Measurements from ENCODE around the gene TBRG1. TPM values are rescaled to one million over a fixed set of nuclear protein-coding genes. Genes with fewer than 3 reads are reported as not detected.
A peak's percentile ranks its signal among the peaks of the same experiment; 100 is the strongest.

The TBRG1 gene
- total and polyA plus RNA-seq, 9 donors = 15.8 to 23.4 (median 21.1) TPM

GRCh38 chr11:124673333-124674167 is 50.9 kb downstream of the TBRG1 start, which contains the start of the genes SIAE and SPA17:
SIAE (minus strand) TSS chr11:124673739; CDS start chr11:124673708, 31 bp downstream.
SPA17 (plus strand) TSS chr11:124673904; CDS start chr11:124675265, 1,361 bp downstream.
- Histone ChIP-seq H3K27ac (ENCODE audit: low read length) (peak within 1 kb of the TSS; percentile 86), H3K27me3 (ENCODE audit: control insufficient read depth, insufficient read depth, low read length) (peaks cover 2% of the 10 kb centered on the region), H3K4me3 (ENCODE audit: low read length) (peak within 1 kb of the TSS; percentile 77), H3K4me1 (ENCODE audit: control insufficient read depth, insufficient read depth, low read length) (peaks cover 16% of the 10 kb centered on the region), H3K9me3 (replicated peaks; ENCODE audit: control insufficient read depth, low read depth, low read length) (no peaks in the 10 kb centered on the region), H3K36me3 (ENCODE audit: control insufficient read depth, insufficient read depth, low read length) (no peaks in the 10 kb centered on the region)
- under 1% methylated on average over 42 of the region's 58 CpGs for WGBS (ENCODE audit: insufficient coverage)
- peak; percentile 98 for DNase-seq

GRCh38 chr11:124674168-124674517 is 51.5 kb downstream of the TBRG1 start:
- WGBS (ENCODE audit: insufficient coverage) = 24% methylated on average over 11 of the region's 18 CpGs
- H3K27ac ChIP-seq (ENCODE audit: low read length) = peak overlapping the region; percentile 58
- H3K4me1 ChIP-seq (ENCODE audit: control insufficient read depth, insufficient read depth, low read length) = peaks cover 16% of the 10 kb centered on the region
- H3K9me3 ChIP-seq (replicated peaks; ENCODE audit: control insufficient read depth, low read depth, low read length) = no peaks in the 10 kb centered on the region
- H3K27me3 ChIP-seq (ENCODE audit: control insufficient read depth, insufficient read depth, low read length) = peaks cover 2% of the 10 kb centered on the region
- H3K4me3 ChIP-seq (ENCODE audit: low read length) = peak overlapping the region; percentile 77
- DNase-seq = peak; percentile 13
- no peaks in the 10 kb centered on the region for H3K36me3 ChIP-seq (ENCODE audit: control insufficient read depth, insufficient read depth, low read length)

- H3K4me3 ChIP-seq (ENCODE audit: low read length) = no peak overlapping the region
Measured at GRCh38 chr11:124674571-124674970, 51.9 kb downstream of the TBRG1 start.

GRCh38 chr11:124676386-124676785 is 53.7 kb downstream of the TBRG1 start:
- H3K4me3 ChIP-seq (ENCODE audit: low read length) = no peak overlapping the region
- H3K4me1 ChIP-seq (ENCODE audit: control insufficient read depth, insufficient read depth, low read length) = peaks cover 16% of the 10 kb centered on the region
- DNase-seq = peak; percentile 30
- H3K9me3 ChIP-seq (replicated peaks; ENCODE audit: control insufficient read depth, low read depth, low read length) = no peaks in the 10 kb centered on the region
- H3K27ac ChIP-seq (ENCODE audit: low read length) = no peak overlapping the region
- peaks cover 2% of the 10 kb centered on the region for H3K27me3 ChIP-seq (ENCODE audit: control insufficient read depth, insufficient read depth, low read length)
- H3K36me3 ChIP-seq (ENCODE audit: control insufficient read depth, insufficient read depth, low read length) = no peaks in the 10 kb centered on the region
- no CpG with 5 or more reads among the region's 2 CpGs for WGBS (ENCODE audit: insufficient coverage)

More at GRCh38 chr11:124674571-124674970, 51.9 kb downstream of the TBRG1 start:
- H3K4me1 ChIP-seq (ENCODE audit: control insufficient read depth, insufficient read depth, low read length) = peaks cover 16% of the 10 kb centered on the region
- DNase-seq = no peak
- H3K36me3 ChIP-seq (ENCODE audit: control insufficient read depth, insufficient read depth, low read length) = no peaks in the 10 kb centered on the region
- no peak overlapping the region for H3K27ac ChIP-seq (ENCODE audit: low read length)
- peaks cover 2% of the 10 kb centered on the region for H3K27me3 ChIP-seq (ENCODE audit: control insufficient read depth, insufficient read depth, low read length)
- 73% methylated on average over 3 of the region's 5 CpGs for WGBS (ENCODE audit: insufficient coverage)
- H3K9me3 ChIP-seq (replicated peaks; ENCODE audit: control insufficient read depth, low read depth, low read length) = no peaks in the 10 kb centered on the region

GRCh38 chr11:124678416-124678815 is 55.8 kb downstream of the TBRG1 start:
- Histone ChIP-seq H3K27ac (ENCODE audit: low read length) (no peak overlapping the region), H3K9me3 (replicated peaks; ENCODE audit: control insufficient read depth, low read depth, low read length) (peaks cover 10% of the 10 kb centered on the region), H3K36me3 (ENCODE audit: control insufficient read depth, insufficient read depth, low read length) (no peaks in the 10 kb centered on the region), H3K4me3 (ENCODE audit: low read length) (no peak overlapping the region), H3K4me1 (ENCODE audit: control insufficient read depth, insufficient read depth, low read length) (peaks cover 9% of the 10 kb centered on the region), H3K27me3 (ENCODE audit: control insufficient read depth, insufficient read depth, low read length) (peaks cover under 1% of the 10 kb centered on the region)
- WGBS (ENCODE audit: insufficient coverage) = 100% methylated on average over 1 of the region's 5 CpGs
- DNase-seq = no peak

GRCh38 chr11:124681421-124681820 is 58.8 kb downstream of the TBRG1 start:
- Histone ChIP-seq H3K27ac (ENCODE audit: low read length) (no peak overlapping the region), H3K36me3 (ENCODE audit: control insufficient read depth, insufficient read depth, low read length) (no peaks in the 10 kb centered on the region), H3K9me3 (replicated peaks; ENCODE audit: control insufficient read depth, low read depth, low read length) (peaks cover 12% of the 10 kb centered on the region), H3K4me1 (ENCODE audit: control insufficient read depth, insufficient read depth, low read length) (no peaks in the 10 kb centered on the region), H3K4me3 (ENCODE audit: low read length) (no peak overlapping the region), H3K27me3 (ENCODE audit: control insufficient read depth, insufficient read depth, low read length) (no peaks in the 10 kb centered on the region)
- no CpG with 5 or more reads among the region's 2 CpGs for WGBS (ENCODE audit: insufficient coverage)
- no peak for DNase-seq

GRCh38 chr11:124682443-124682842 is 59.8 kb downstream of the TBRG1 start:
- Histone ChIP-seq H3K27me3 (ENCODE audit: control insufficient read depth, insufficient read depth, low read length) (no peaks in the 10 kb centered on the region), H3K4me3 (ENCODE audit: low read length) (no peak overlapping the region), H3K9me3 (replicated peaks; ENCODE audit: control insufficient read depth, low read depth, low read length) (peaks cover 12% of the 10 kb centered on the region), H3K36me3 (ENCODE audit: control insufficient read depth, insufficient read depth, low read length) (no peaks in the 10 kb centered on the region), H3K27ac (ENCODE audit: low read length) (no peak overlapping the region), H3K4me1 (ENCODE audit: control insufficient read depth, insufficient read depth, low read length) (no peaks in the 10 kb centered on the region)
- no peak for DNase-seq
- WGBS (ENCODE audit: insufficient coverage) = no CpG with 5 or more reads among the region's 1 CpG

Other genes with a start within 250 kb of the TBRG1 start
- not detected for gene OR8B2, start 238.4 kb upstream of the TBRG1 start, total RNA-seq
- gene OR8B2, start 238.4 kb upstream of the TBRG1 start, polyA plus RNA-seq (ENCODE audit: insufficient read depth in 1 of 8, insufficient read length in 8 of 8, low replicate concordance in 1 of 8) = under 1 TPM in 1 of 8 donors, not detected in 7; 0.18 TPM
- gene OR8B3, start 223.8 kb upstream of the TBRG1 start, total RNA-seq = not detected
- gene OR8B3, start 223.8 kb upstream of the TBRG1 start, polyA plus RNA-seq (ENCODE audit: insufficient read depth in 1 of 8, insufficient read length in 8 of 8, low replicate concordance in 1 of 8) = not detected
- gene OR8B4, start 198.0 kb upstream of the TBRG1 start, total RNA-seq = not detected
- not detected for gene OR8B4, start 198.0 kb upstream of the TBRG1 start, polyA plus RNA-seq (ENCODE audit: insufficient read depth in 1 of 8, insufficient read length in 8 of 8, low replicate concordance in 1 of 8)
- gene OR8B8, start 177.2 kb upstream of the TBRG1 start, total RNA-seq = not detected
- under 1 TPM in 1 of 8 donors, not detected in 7; 0.04 TPM for gene OR8B8, start 177.2 kb upstream of the TBRG1 start, polyA plus RNA-seq (ENCODE audit: insufficient read depth in 1 of 8, insufficient read length in 8 of 8, low replicate concordance in 1 of 8)
- gene OR8B12, start 79.2 kb upstream of the TBRG1 start, total RNA-seq = not detected
- under 1 TPM in 1 of 8 donors, not detected in 7; 0.09 TPM for gene OR8B12, start 79.2 kb upstream of the TBRG1 start, polyA plus RNA-seq (ENCODE audit: insufficient read depth in 1 of 8, insufficient read length in 8 of 8, low replicate concordance in 1 of 8)
- gene OR8A1, start 52.9 kb upstream of the TBRG1 start, total RNA-seq = 0.22 TPM
- gene OR8A1, start 52.9 kb upstream of the TBRG1 start, polyA plus RNA-seq (ENCODE audit: insufficient read depth in 1 of 8, insufficient read length in 8 of 8, low replicate concordance in 1 of 8) = under 1 TPM; 0.09 to 0.71 (median 0.26) TPM
- 0.04 TPM for gene PANX3, start 11.4 kb upstream of the TBRG1 start, total RNA-seq
- gene PANX3, start 11.4 kb upstream of the TBRG1 start, polyA plus RNA-seq (ENCODE audit: insufficient read depth in 1 of 8, insufficient read length in 8 of 8, low replicate concordance in 1 of 8) = under 1 TPM in 1 of 8 donors, not detected in 7; 0.08 TPM
- gene SIAE, start 50.9 kb downstream of the TBRG1 start, total RNA-seq = 4.9 TPM
- gene SIAE, start 50.9 kb downstream of the TBRG1 start, polyA plus RNA-seq (ENCODE audit: insufficient read depth in 1 of 8, insufficient read length in 8 of 8, low replicate concordance in 1 of 8) = 1 to 10 TPM; 5.5 to 10.0 (median 6.3) TPM
- gene SPA17, start 51.0 kb downstream of the TBRG1 start, total RNA-seq = 3.5 TPM
- gene SPA17, start 51.0 kb downstream of the TBRG1 start, polyA plus RNA-seq (ENCODE audit: insufficient read depth in 1 of 8, insufficient read length in 8 of 8, low replicate concordance in 1 of 8) = 1 to 10 TPM; 4.3 to 6.6 (median 4.4) TPM
- gene NRGN, start 117.1 kb downstream of the TBRG1 start, total RNA-seq = 0.66 TPM
- gene NRGN, start 117.1 kb downstream of the TBRG1 start, polyA plus RNA-seq (ENCODE audit: insufficient read depth in 1 of 8, insufficient read length in 8 of 8, low replicate concordance in 1 of 8) = 1 to 10 TPM; 4.9 to 9.0 (median 6.3) TPM
- 0.49 TPM for gene VSIG2, start 129.4 kb downstream of the TBRG1 start, total RNA-seq
- gene VSIG2, start 129.4 kb downstream of the TBRG1 start, polyA plus RNA-seq (ENCODE audit: insufficient read depth in 1 of 8, insufficient read length in 8 of 8, low replicate concordance in 1 of 8) = 1 to 10 TPM in 7 of 8 donors, under 1 TPM in 1; 1.00 to 2.3 (median 1.5) TPM
- 18.0 TPM for gene ESAM, start 139.4 kb downstream of the TBRG1 start, total RNA-seq
- 10 to 100 TPM; 46.2 to 70.3 (median 58.5) TPM for gene ESAM, start 139.4 kb downstream of the TBRG1 start, polyA plus RNA-seq (ENCODE audit: insufficient read depth in 1 of 8, insufficient read length in 8 of 8, low replicate concordance in 1 of 8)
- gene MSANTD2, start 177.5 kb downstream of the TBRG1 start, total RNA-seq = 13.4 TPM
- gene MSANTD2, start 177.5 kb downstream of the TBRG1 start, polyA plus RNA-seq (ENCODE audit: insufficient read depth in 1 of 8, insufficient read length in 8 of 8, low replicate concordance in 1 of 8) = 10 to 100 TPM; 11.5 to 18.7 (median 15.1) TPM
- gene ROBO3, start 242.6 kb downstream of the TBRG1 start, total RNA-seq = 18.5 TPM
- 10 to 100 TPM; 15.9 to 33.6 (median 26.0) TPM for gene ROBO3, start 242.6 kb downstream of the TBRG1 start, polyA plus RNA-seq (ENCODE audit: insufficient read depth in 1 of 8, insufficient read length in 8 of 8, low replicate concordance in 1 of 8)

Measured in muscle of leg (tissue), 11 donors.